HK-2 (cell line): ENCODE measurements around the gene FNBP1.
"Not testable (repeated sequence)": the region's sequence is repeated elsewhere in the genome, so short reads cannot be mapped to it uniquely, and the experiment has no call there.

Experiments
- DNase-seq: peaks from one replicate; pipeline ENCODE4 v3.0.0-alpha.2; 2018; ENCODE audit not compliant: unreplicated experiment

FNBP1 gene

GRCh38 chr9:129991139-129991538, 51.9 kb downstream of the FNBP1 start:
- not testable (repeated sequence) for DNase-seq

- DNase-seq = no peak
Observed at GRCh38 chr9:129990269-129991010, 52.5 kb downstream of the FNBP1 start.

GRCh38 chr9:129989740-129990139, 53.2 kb downstream of the FNBP1 start:
- DNase-seq = peak; percentile 41

- DNase-seq = no peak
Observed at GRCh38 chr9:129989362-129989708, 53.7 kb downstream of the FNBP1 start.

- no peak for DNase-seq
Observed at GRCh38 chr9:129988607-129989361, 54.2 kb downstream of the FNBP1 start.

GRCh38 chr9:129987941-129988340, 55.0 kb downstream of the FNBP1 start:
- DNase-seq = no peak

- no peak for DNase-seq
Observed at GRCh38 chr9:129987047-129987446, 55.9 kb downstream of the FNBP1 start.

- DNase-seq = not testable (repeated sequence)
Observed at GRCh38 chr9:129984589-129984988, 58.4 kb downstream of the FNBP1 start.

- DNase-seq = no peak
Observed at GRCh38 chr9:129983891-129984290, 59.1 kb downstream of the FNBP1 start.

GRCh38 chr9:129981180-129981907, 61.6 kb downstream of the FNBP1 start:
- no peak for DNase-seq

- DNase-seq = not testable (repeated sequence)
Observed at GRCh38 chr9:129980224-129980623, 62.8 kb downstream of the FNBP1 start.

GRCh38 chr9:129979071-129979745, 63.8 kb downstream of the FNBP1 start:
- DNase-seq = no peak

GRCh38 chr9:129972816-129973215, 70.2 kb downstream of the FNBP1 start:
- no peak for DNase-seq

- no peak for DNase-seq
Observed at GRCh38 chr9:129968690-129969485, 74.1 kb downstream of the FNBP1 start.

- no peak for DNase-seq
Observed at GRCh38 chr9:129964901-129965734, 77.9 kb downstream of the FNBP1 start.

GRCh38 chr9:129962889-129963703, 79.9 kb downstream of the FNBP1 start:
- DNase-seq = peak; percentile 10

- no peak for DNase-seq
Observed at GRCh38 chr9:129962451-129962864, 80.5 kb downstream of the FNBP1 start.

- no peak for DNase-seq
Observed at GRCh38 chr9:129958796-129959195, 84.2 kb downstream of the FNBP1 start.

- DNase-seq = no peak
Observed at GRCh38 chr9:129954868-129955550, 88.0 kb downstream of the FNBP1 start.
